AG04450 (cell line): ENCODE data around the gene EXOC2. TPM values are rescaled to one million over a fixed set of nuclear protein-coding genes. Genes with fewer than 3 reads are reported as not detected.

Source experiments
- CTCF ChIA-PET: fragments of 300-600, 350-600 bp; formaldehyde crosslinking; extraction: SDS; loops from one replicate; lab custom pipeline; 2022; ENCODE audit warnings: antibody characterized with exemption, inconsistent platforms; lab: Charles Lee
- POLR2A ChIA-PET: fragments of 350-600 bp; formaldehyde crosslinking; extraction: SDS; loops from one replicate; lab custom pipeline; 2021; ENCODE audit warnings: antibody characterized with exemption, inconsistent platforms; lab: Yijun Ruan, JAX
- DNase-seq: peaks from one replicate; pipeline ENCODE4 v3.0.0-alpha.2; 2011; ENCODE audit warnings: low read depth, low spot score
- H3K27ac ChIP-seq: one replicate; pipeline ENCODE4 v1.5.1; 2012; ENCODE audit warnings: low read depth, low read length, control low read depth
- H3K27me3 ChIP-seq: one replicate; pipeline ENCODE4 v1.6.0; 2012; ENCODE audit warnings: low read length; ENCODE audit not compliant: control insufficient read depth, insufficient read depth
- H3K4me3 ChIP-seq: 2 replicates; pipeline ENCODE4 v1.5.1; 2011; ENCODE audit warnings: mild to moderate bottlenecking, low read depth, low read length, control low read depth
- H3K9me3 ChIP-seq: 2 replicates; pipeline ENCODE4 v1.5.1; 2012; ENCODE audit warnings: low read length; ENCODE audit not compliant: control insufficient read depth, insufficient read depth
- polyA plus RNA-seq: library from polyadenylated mRNA; depleted of rRNA; stranded (reverse); fragments of >200 nt; gene quantifications from 2 replicates; pipeline ENCODE4 v1.2.3, GENCODE V29; 2011
- TF ChIP-seq, protein P1 (sequence below): IDR thresholded peaks from 2 replicates; pipeline ENCODE4 v1.5.1; 2011; ENCODE audit warnings: low read depth, low read length, control low read depth, inconsistent platforms

The EXOC2 gene
- polyA plus RNA-seq, 1 experiment = 33.4 TPM

DNA sequence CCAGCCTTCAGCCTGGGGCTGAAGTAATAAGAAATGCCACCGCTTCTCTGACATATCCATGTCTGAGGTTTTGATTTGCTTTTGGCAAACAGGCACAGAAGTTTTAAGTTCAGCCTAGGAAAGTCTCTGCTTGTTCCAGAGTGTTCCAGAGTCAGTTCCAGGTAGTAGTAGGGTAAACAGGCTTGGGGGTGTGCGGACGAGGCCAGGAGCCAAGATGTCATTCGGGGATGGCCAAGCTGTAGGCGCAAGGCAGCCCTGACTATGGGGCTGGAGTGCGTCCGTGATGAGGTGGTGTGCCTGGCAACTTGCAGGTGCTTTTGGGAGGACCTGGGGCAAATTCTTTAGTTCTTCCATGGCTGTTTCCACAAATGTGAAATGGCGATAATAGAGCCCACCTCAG lies 241.1 kb downstream of the EXOC2 start:
- DNase-seq = no peak
- ChIA-PET CTCF (no interaction called here), POLR2A (no interaction called here)
- no peak overlapping the region for H3K27ac ChIP-seq
- H3K27me3 ChIP-seq = peaks cover 12% of the 10 kb centered on the region
- TF ChIP-seq, protein P1, sequence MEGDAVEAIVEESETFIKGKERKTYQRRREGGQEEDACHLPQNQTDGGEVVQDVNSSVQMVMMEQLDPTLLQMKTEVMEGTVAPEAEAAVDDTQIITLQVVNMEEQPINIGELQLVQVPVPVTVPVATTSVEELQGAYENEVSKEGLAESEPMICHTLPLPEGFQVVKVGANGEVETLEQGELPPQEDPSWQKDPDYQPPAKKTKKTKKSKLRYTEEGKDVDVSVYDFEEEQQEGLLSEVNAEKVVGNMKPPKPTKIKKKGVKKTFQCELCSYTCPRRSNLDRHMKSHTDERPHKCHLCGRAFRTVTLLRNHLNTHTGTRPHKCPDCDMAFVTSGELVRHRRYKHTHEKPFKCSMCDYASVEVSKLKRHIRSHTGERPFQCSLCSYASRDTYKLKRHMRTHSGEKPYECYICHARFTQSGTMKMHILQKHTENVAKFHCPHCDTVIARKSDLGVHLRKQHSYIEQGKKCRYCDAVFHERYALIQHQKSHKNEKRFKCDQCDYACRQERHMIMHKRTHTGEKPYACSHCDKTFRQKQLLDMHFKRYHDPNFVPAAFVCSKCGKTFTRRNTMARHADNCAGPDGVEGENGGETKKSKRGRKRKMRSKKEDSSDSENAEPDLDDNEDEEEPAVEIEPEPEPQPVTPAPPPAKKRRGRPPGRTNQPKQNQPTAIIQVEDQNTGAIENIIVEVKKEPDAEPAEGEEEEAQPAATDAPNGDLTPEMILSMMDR = no peak
- H3K9me3 ChIP-seq = peaks cover 17% of the 10 kb centered on the region; the same call in 1 of the 2 replicates
- no peak overlapping the region for H3K4me3 ChIP-seq

DNA sequence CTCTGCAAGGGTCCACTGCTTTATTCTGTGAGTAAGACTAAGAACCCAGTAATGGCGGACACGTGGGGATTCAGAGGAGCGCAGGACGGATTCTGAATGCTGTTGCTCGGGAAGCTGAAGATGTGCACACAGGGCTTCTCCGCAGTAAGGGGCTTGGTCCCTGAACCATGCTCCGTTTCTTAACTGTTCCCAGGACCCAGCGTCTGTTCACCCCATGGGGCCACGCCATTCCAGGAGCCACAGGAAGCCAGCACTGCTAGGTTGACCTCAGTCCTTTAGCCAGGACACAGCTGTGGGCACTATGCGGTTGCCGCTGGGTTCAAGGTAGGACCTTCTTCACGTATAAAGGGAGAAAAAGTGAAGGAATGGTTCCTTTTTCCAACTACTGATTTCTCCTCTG lies 241.6 kb downstream of the EXOC2 start:
- Histone ChIP-seq H3K27ac (no peak overlapping the region), H3K4me3 (no peak overlapping the region), H3K9me3 (peaks cover 17% of the 10 kb centered on the region; the same call in 1 of the 2 replicates), H3K27me3 (peaks cover 12% of the 10 kb centered on the region)
- POLR2A ChIA-PET = no interaction called here
- CTCF ChIA-PET = interaction anchor here (0.6 kb wide), 1 partner anchor 1029 kb away, joined by 3 read pairs; no protein-coding TSS in a partner anchor
- no peak for DNase-seq
- TF ChIP-seq, protein P1 = no peak

DNA sequence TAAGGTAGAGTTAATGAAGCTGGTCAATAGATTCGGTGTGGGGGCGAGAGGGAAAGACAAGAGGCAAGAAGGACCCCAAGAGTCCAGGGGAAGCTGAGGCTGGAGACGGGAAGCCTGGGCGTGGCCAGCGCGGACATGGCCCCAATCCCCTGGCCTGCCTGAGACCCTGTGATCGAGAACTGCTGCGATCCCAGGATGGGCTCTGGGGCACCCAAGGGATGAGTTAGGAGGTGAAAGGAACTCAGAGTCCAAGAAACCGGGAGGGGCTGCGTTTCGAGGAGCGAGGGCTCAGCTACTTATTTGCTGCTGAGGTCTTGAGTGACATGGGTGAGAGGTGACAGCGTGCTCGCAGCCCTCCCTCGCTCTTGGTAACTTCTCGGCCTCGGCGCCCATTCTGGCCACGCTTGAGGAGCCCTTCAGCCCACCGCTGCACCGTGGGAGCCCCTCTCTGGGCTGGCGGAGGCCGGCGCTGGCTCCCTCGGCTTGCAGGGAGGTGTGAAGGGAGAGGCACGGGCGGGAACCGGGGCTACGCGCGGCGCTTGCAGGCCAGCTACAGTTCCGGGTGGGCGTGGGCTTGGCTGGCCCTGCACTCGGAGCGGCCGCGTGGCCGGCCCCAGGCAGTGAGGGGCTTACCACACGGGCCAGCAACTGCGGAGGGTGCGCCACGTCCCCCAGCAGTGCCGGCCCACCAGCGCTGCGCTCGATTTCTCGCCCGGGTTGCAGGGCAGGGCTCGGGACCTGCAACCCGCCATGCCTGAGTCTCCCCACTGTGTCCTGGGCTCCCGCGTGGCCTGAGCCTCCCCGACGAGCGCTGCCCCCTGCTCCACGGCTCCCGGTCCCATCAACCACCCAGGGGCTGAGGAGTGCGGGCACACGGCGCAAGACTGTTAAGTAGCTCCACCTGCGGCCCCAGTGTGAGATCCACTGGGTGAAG lies 243.2 kb downstream of the EXOC2 start:
- Histone ChIP-seq H3K4me3 (no peak overlapping the region), H3K27me3 (peaks cover 12% of the 10 kb centered on the region), H3K27ac (no peak overlapping the region), H3K9me3 (peaks cover 17% of the 10 kb centered on the region; the same call in 1 of the 2 replicates)
- no peak for DNase-seq
- POLR2A ChIA-PET = no interaction called here
- TF ChIP-seq, protein P1 = no peak
- CTCF ChIA-PET = no interaction called here

DNA sequence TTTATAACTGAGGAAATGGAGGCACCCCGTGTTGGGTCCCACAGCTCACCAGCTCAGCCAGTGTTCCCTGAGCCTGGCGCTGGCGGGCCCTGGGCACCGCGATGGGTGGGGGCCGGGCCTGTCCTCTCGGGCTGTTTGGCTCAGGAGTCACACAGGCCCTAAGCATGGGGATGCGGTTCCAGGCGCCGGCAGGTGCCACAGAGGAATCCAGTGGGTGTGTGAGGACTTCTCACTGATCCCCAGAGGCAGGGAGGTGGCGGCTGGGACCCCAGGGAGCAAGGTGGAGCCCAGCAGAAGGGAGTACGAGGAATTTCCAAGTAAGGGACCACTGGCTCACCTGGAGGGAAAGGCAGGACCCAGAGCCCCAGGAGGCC lies 243.9 kb downstream of the EXOC2 start:
- peaks cover 12% of the 10 kb centered on the region for H3K27me3 ChIP-seq
- TF ChIP-seq, protein P1 = no peak
- no peak for DNase-seq

More for the DNA sequence above, 243.9 kb downstream of the EXOC2 start:
- peaks cover 17% of the 10 kb centered on the region; the same call in 1 of the 2 replicates for H3K9me3 ChIP-seq
- H3K27ac ChIP-seq = no peak overlapping the region
- CTCF ChIA-PET = no interaction called here
- no peak overlapping the region for H3K4me3 ChIP-seq
- POLR2A ChIA-PET = no interaction called here
